ENCODE data around the gene STK38.
"Not testable (repeated sequence)": the region's sequence is repeated elsewhere in the genome, so short reads cannot be mapped to it uniquely, and the experiment has no call there.

DNA sequence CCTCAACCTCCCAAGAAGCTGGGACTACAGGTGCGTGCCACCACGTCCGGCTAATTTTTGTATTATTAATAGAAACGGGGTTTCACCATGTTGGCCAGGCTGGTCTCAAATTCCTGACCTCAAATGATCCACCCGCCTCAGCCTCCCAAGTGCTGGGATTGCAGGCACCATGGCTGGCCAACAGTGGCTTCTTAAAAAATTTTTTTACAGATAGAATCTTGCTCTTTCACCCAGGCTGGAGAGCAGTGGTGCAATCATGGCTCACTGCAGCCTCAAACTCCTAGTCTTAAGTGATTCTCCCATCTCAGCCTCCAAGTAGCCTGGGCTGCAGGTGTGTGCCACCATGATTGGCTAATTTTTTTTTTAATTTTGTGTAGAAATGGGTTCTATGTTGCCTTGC is 64.0 kb downstream of the STK38 start:
- TF ChIP-seq, protein P1, sequence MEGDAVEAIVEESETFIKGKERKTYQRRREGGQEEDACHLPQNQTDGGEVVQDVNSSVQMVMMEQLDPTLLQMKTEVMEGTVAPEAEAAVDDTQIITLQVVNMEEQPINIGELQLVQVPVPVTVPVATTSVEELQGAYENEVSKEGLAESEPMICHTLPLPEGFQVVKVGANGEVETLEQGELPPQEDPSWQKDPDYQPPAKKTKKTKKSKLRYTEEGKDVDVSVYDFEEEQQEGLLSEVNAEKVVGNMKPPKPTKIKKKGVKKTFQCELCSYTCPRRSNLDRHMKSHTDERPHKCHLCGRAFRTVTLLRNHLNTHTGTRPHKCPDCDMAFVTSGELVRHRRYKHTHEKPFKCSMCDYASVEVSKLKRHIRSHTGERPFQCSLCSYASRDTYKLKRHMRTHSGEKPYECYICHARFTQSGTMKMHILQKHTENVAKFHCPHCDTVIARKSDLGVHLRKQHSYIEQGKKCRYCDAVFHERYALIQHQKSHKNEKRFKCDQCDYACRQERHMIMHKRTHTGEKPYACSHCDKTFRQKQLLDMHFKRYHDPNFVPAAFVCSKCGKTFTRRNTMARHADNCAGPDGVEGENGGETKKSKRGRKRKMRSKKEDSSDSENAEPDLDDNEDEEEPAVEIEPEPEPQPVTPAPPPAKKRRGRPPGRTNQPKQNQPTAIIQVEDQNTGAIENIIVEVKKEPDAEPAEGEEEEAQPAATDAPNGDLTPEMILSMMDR (IDR thresholded peaks at IDR 0.05) = not testable (repeated sequence)
- TF ChIP-seq POLR2A (IDR thresholded peaks at IDR 0.05); POLR2AphosphoS5 (IDR thresholded peaks at IDR 0.05; ENCODE audit: insufficient read depth in 1 of 2, low read depth in 1 of 2): not testable (repeated sequence)

Measured in vagina (tissue), 2 donors.